GM12891 (cell line): ENCODE results near the gene RNU6-1.

ENCODE experiments used
- POLR2A ChIP-seq: IDR thresholded peaks from 2 replicates; pipeline ENCODE4 v1.6.1; 2011; ENCODE audit warnings: low read depth, low read length, control low read depth
- POLR2AphosphoS5 ChIP-seq: IDR thresholded peaks from 2 replicates; pipeline ENCODE4 v1.6.1; 2011; ENCODE audit warnings: low read depth, low read length, control low read depth
- POU2F2 ChIP-seq: IDR thresholded peaks from 2 replicates; pipeline ENCODE4 v1.6.1; 2011; ENCODE audit warnings: low read depth, mild to moderate bottlenecking, control low read depth, low read length, moderate library complexity
- SPI1 ChIP-seq: IDR thresholded peaks from 2 replicates; pipeline ENCODE4 v1.6.1; 2011; ENCODE audit warnings: low read depth, low read length, control low read depth
- TAF1 ChIP-seq: IDR thresholded peaks from 2 replicates; pipeline ENCODE4 v1.6.1; 2011; ENCODE audit warnings: low read depth, low read length, control low read depth

DNA sequence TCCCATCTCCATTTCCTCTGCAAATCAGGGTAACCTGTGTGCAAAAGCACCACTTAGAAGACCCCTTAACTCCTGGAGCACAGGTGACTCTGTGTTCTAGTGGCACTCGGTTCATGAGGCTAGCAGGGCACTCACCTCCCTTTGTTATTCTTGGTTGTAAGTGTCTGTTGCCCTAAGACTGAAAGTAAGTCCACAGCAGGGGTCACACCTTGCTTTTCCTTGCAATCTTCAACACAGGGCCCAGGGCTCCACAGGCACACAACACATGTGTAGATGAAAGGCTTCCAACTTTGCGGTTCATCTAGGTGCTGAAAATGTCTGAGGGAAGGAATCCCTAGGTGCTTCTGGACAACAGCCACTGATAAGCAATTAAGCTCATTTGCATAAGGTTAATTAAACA lies 2.9 kb downstream of the RNU6-1 start:
- TF ChIP-seq TAF1 (no peak), POLR2A (no peak), POLR2AphosphoS5 (no peak), SPI1 (no peak), POU2F2 (no peak)
